GM13976 (cell line): ENCODE data around the gene ALDH8A1.

Experiments
- DNase-seq: peaks from one replicate; pipeline ENCODE4 v3.0.0; 2012; ENCODE audit warnings: low spot score
- in situ Hi-C: fragments of 300-500 bp; cut with MboI; formaldehyde crosslinking; loops from one replicate; pipeline ENCODE4 v1.12.0; 2022; ENCODE audit warnings: low sequenced_read_pairs, mixed read lengths, inconsistent platforms; ENCODE audit not compliant: unreplicated experiment
- TF ChIP-seq, protein P1 (sequence below): IDR thresholded peaks from 2 replicates; pipeline ENCODE4 v1.5.1; 2012; ENCODE audit warnings: borderline replicate concordance, mild to moderate bottlenecking; ENCODE audit not compliant: insufficient read depth; ENCODE audit errors: extremely low read depth, missing control alignments, control extremely low read depth

ALDH8A1 gene

DNA sequence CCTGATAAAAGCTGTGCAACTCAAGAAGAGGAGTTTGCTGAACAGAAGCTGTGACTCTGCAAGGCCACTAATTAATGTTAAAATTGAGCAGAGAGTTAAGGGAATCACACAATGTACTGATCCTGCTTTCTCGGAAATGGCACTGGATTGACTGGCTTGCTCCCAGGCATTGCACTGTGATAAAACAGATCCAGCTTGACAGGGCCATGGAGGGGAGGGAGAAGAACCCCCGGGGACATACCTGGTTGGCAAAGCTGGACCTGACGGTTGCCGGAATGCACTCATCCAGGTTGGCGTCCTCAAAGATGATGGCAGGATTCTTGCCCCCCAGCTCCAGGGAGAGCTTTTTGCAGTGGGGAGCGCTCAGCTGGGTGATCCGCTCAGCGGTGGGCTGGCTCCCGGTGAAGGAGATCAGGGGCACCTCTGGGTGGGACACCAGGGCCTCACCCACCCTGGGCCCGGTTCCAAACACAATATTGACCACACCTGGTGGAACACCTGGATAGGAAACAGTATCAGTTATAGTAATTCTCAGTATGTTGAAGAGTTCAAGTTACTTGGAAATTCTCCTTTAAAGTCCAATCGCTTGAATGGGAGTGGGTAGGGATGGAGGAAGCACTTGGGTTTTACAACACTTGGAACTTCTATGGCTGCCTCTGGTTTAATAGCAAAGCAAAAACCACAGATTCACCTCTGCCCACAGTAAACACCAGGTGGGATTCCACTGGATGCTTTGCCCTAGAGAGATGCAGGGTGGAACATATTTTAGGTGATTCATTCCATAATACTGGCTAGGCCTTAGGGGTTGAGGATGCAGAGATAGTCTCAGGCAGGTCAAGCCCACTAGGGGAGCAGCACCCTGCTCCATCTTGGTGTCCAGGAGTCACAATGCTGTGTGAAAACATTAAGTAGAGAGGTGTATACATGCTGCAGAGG is 17.1 kb downstream of the ALDH8A1 start:
- DNase-seq: no peak
- in situ Hi-C loops: no loop called here
- TF ChIP-seq, protein P1, sequence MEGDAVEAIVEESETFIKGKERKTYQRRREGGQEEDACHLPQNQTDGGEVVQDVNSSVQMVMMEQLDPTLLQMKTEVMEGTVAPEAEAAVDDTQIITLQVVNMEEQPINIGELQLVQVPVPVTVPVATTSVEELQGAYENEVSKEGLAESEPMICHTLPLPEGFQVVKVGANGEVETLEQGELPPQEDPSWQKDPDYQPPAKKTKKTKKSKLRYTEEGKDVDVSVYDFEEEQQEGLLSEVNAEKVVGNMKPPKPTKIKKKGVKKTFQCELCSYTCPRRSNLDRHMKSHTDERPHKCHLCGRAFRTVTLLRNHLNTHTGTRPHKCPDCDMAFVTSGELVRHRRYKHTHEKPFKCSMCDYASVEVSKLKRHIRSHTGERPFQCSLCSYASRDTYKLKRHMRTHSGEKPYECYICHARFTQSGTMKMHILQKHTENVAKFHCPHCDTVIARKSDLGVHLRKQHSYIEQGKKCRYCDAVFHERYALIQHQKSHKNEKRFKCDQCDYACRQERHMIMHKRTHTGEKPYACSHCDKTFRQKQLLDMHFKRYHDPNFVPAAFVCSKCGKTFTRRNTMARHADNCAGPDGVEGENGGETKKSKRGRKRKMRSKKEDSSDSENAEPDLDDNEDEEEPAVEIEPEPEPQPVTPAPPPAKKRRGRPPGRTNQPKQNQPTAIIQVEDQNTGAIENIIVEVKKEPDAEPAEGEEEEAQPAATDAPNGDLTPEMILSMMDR: no peak

DNA sequence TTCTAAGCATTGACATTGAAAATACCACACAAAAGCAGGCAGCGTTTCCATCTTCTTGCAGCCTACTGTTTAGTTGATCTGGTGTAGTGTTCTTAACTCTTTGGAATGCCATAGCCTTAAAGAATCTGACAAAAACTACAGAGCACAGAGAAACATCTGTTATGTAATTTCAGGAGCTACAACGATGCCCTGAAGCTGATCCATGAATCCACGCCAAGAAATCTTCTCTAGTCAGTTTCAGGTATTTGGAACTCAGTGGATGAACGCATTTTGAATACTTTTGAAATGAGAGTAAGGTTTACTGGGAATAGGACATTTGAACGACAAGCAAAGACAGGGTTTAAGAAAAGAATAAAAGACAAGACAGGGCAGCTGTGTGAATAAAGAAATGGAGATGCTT is 17.8 kb downstream of the ALDH8A1 start:
- no peak for DNase-seq
- TF ChIP-seq, protein P1: no peak
- in situ Hi-C loops: no loop called here

GRCh38 chr6:134930463-134930862 is 19.4 kb downstream of the ALDH8A1 start:
- no peak for DNase-seq
- in situ Hi-C loops: no loop called here
- TF ChIP-seq, protein P1: no peak

GRCh38 chr6:134928151-134928900 is 21.6 kb downstream of the ALDH8A1 start:
- in situ Hi-C loops: no loop called here
- DNase-seq: no peak
- TF ChIP-seq, protein P1: no peak

DNA sequence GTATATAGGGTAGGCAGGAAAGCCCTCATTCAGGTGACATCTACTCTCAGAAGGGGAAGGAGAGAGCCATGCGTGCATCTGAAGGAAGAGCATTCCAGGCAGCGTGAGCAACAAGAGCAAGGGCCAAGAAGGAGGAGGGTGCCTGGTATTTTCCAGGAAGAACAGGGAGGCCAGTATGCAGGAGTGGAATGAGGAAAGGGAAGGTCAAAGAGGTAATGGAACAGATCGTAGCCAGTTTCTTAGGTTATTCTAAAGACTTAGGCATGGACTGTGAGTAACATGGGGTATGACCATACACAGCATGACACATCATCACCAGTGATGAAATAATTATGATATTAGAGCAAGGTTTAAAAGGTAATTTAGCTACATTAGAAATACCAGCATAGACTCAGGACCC is 24.1 kb downstream of the ALDH8A1 start:
- no peak for DNase-seq
- in situ Hi-C loops: no loop called here
- TF ChIP-seq, protein P1: no peak

DNA sequence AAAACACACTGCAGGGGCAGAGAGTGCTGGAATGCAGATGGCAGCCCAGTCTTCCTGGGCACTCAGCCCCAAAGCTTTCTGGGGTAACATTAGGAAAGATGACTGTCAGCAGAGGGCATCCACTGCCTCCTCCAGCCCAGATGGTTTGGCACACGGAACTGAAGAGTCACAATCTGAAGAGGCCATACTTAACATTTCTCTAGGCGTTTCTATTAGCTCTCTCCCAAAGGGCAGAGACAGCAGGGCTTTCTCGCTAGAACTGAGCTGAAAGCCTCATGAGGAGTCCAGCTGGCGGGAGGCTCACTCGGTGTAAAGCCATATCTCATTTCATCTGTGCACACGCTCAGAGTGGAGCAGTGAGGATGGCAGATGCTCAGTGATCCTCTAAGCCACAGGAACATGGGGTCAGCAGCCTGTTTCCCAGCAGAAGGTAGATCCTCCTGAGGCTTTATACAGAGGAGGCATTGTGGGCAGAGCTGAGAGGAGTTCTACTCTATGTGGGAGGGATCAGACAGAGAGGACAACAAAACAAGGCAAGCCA is 28.1 kb downstream of the ALDH8A1 start:
- in situ Hi-C loops: no loop called here
- no peak for DNase-seq
- TF ChIP-seq, protein P1: no peak
